ENCODE data around the gene LAMA3. TPM values are rescaled to one million over a fixed set of nuclear protein-coding genes. Genes with fewer than 3 reads are reported as not detected.

Gene LAMA3
- total RNA-seq, 2 experiments from 2014 or later: 0.07 TPM; not detected in 1

DNA sequence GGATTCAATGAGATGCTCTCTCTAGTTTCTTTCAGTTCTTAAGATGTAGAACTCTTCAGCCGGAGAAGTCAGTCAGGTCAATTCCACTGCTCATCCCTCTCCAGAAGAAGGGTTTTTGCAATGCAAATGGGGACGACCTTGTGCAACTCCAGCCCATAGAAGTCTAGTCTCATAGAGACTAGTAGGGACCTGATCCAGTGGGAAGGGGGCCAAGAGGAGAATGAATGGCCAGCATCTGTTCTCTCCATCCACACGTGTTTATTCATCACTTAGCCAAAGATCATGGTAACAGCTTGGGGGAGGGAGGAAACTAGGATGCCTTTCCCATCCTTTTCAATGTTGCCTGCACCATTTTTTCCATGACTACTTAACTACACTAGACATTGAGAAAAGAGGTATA, 120.2 kb downstream of the LAMA3 start:
- Mint-ChIP-seq H3K36me3 (no peaks in the 10 kb centered on the region), H3K4me3 (no peak overlapping the region), H3K27me3 (peaks cover 5% of the 10 kb centered on the region), H3K4me1 (ENCODE audit: low read depth) (peaks cover 6% of the 10 kb centered on the region), H3K9me3 (peaks cover 6% of the 10 kb centered on the region), H3K27ac (no peak overlapping the region)
- DNase-seq: no peak
- ChIA-PET CTCF (interaction anchor here (0.7 to 1.1 kb wide), 4 partner anchors 122 to 311 kb away, joined by 3 read pairs; no protein-coding TSS in a partner anchor), POLR2A (no interaction called here)
- intact Hi-C loops (cut with micrococcal nuclease): no loop called here

DNA sequence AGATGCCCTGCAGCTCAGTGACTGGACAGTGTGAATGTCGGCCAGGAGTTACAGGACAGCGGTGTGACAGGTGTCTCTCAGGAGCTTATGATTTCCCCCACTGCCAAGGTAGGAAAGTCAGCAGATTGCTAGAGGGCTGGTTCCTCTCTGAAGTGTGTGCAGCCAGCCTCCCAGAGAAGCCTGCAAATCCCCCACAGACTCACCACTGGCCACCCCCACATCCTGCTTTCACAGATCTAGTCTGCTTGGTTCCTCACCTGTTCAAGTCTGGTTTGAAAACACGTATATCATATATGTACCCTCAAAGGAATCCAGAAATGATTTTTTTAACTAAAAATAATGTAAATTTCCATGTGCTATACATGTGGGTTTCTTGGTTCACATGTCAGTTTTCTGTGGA, 121.1 kb downstream of the LAMA3 start:
- CTCF ChIA-PET: interaction anchor here (0.6 to 1.7 kb wide), 5 partner anchors 108 to 312 kb away, joined by 3 to 8 read pairs (median 3); no protein-coding TSS in a partner anchor
- Mint-ChIP-seq H3K27ac (no peak overlapping the region), H3K36me3 (no peaks in the 10 kb centered on the region), H3K27me3 (peaks cover 5% of the 10 kb centered on the region), H3K9me3 (peaks cover 6% of the 10 kb centered on the region), H3K4me3 (no peak overlapping the region), H3K4me1 (ENCODE audit: low read depth) (peaks cover 6% of the 10 kb centered on the region)
- peak; percentile 58 for DNase-seq
- intact Hi-C loops (cut with micrococcal nuclease): loop anchor here (5.0 kb wide), 1 partner anchor 293 kb away; no protein-coding TSS in a partner anchor
- POLR2A ChIA-PET: no interaction called here

DNA sequence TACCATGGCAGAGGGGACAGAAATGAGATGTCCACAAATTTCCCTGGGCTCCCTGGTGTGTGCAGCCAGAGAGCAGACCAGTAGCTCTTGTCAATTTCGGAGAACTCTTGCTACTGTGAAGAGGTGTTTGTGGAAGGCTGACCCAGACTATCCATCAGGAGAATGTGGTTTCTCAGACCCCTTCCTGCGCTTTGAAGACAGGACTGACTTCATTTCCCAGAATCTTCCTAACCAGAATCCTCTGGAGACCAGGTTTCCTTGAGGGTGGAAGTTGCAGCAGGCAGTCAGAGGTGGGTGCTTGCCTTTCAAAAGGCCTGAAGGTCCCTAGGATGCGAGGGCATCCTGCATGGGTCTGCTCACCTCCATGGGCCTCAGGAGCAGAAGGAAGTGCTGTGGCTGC, 121.9 kb downstream of the LAMA3 start:
- H3K4me3 Mint-ChIP-seq: no peak overlapping the region
- peaks cover 6% of the 10 kb centered on the region for H3K9me3 Mint-ChIP-seq
- H3K36me3 Mint-ChIP-seq: no peaks in the 10 kb centered on the region
- H3K4me1 Mint-ChIP-seq (ENCODE audit: low read depth): peaks cover 6% of the 10 kb centered on the region
- intact Hi-C loops (cut with micrococcal nuclease): loop anchor here (5.0 kb wide), 1 partner anchor 294 kb away; no protein-coding TSS in a partner anchor
- DNase-seq: no peak
- CTCF ChIA-PET: interaction anchor here (1.0 to 2.5 kb wide), 6 partner anchors 18 to 312 kb away, joined by 3 to 17 read pairs (median 8); no protein-coding TSS in a partner anchor
- POLR2A ChIA-PET: no interaction called here
- H3K27me3 Mint-ChIP-seq: peaks cover 5% of the 10 kb centered on the region
- H3K27ac Mint-ChIP-seq: no peak overlapping the region

DNA sequence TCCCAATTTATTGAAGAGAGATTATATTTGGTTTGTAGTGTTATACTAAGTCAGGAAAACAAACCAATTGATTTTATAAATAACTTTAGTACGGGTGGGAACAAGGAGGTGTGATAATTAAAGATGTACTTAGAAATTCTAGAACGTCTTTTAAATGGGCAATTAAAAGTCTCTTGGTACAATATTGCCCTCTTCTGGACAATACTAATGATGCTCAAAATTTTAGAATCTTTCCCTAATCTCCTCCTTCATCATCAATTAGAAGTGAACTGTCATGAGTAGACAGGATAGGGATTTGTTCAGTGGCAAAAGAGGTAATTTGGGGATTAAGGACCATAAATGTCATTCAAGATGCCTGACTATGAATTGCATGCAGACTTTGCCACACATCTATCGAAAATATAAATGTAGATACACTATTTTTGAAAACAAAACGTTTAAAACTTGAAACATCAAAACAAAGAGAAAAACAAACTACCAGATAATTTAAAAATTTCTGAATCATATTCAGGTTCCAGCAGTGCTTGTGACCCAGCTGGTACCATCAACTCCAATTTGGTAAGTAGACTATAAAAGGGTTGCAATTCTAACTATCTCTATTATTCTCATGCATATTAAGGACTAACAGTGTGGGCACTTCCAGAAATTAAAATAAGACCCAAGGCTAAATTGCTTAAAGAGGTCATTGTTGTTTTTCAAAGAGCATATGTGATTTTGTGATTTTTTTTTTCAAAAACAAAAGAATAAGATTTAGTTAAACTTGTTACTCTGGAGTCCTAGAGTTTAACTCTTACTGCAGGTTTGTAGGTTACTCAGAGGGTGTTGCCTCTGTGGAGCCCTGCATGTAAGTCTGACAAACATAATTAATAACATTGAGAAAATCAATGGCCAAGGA, 123.5 kb downstream of the LAMA3 start:
- Mint-ChIP-seq H3K4me3 (no peak overlapping the region), H3K27ac (no peak overlapping the region), H3K36me3 (no peaks in the 10 kb centered on the region), H3K27me3 (peaks cover 5% of the 10 kb centered on the region), H3K9me3 (no peaks in the 10 kb centered on the region), H3K4me1 (ENCODE audit: low read depth) (peaks cover 6% of the 10 kb centered on the region)
- ChIA-PET CTCF (interaction anchor here (0.6 to 2.5 kb wide), 7 partner anchors 13 to 311 kb away, joined by 3 to 17 read pairs (median 4); no protein-coding TSS in a partner anchor), POLR2A (no interaction called here)
- intact Hi-C loops (cut with micrococcal nuclease): loop anchor here (1.0 to 5.0 kb wide), 4 partner anchors 110 to 314 kb away; no protein-coding TSS in a partner anchor
- no peak for DNase-seq

DNA sequence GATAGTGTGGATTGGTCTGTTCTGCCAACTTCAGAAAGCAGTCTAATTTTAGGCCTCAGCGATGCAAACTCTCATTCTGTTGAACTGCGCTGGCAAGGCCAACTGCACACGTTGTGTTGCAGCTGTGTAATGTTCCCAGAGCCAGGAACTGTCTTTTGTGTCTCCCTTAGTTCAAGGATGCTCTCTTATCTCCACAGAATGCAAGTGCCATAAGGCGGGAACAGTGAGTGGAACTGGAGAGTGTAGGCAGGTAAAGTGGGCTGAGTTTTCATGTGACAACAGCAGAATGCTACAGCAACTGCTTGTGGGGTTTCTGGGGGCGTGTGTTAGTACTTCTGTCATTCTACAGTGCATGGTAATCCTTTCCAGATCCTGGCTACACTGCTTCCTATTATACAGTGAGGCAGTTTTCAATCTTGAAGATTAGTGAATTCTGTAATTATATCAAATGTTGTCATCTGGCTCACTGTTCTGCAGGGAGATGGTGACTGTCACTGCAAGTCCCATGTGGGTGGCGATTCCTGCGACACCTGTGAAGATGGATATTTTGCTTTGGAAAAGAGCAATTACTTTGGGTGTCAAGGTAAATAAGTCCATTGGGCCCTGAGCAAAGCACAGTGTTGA, 125.8 kb downstream of the LAMA3 start:
- Mint-ChIP-seq H3K4me3 (no peak overlapping the region), H3K27ac (no peak overlapping the region), H3K36me3 (no peaks in the 10 kb centered on the region), H3K27me3 (peaks cover 5% of the 10 kb centered on the region), H3K4me1 (ENCODE audit: low read depth) (peaks cover 4% of the 10 kb centered on the region), H3K9me3 (no peaks in the 10 kb centered on the region)
- POLR2A ChIA-PET: no interaction called here
- intact Hi-C loops (cut with micrococcal nuclease): loop anchor here (5.0 kb wide), 1 partner anchor 298 kb away; no protein-coding TSS in a partner anchor
- no peak for DNase-seq
- CTCF ChIA-PET: interaction anchor here (0.6 to 1.1 kb wide), 3 partner anchors 104 to 319 kb away, joined by 3 to 9 read pairs (median 6); no protein-coding TSS in a partner anchor

DNA sequence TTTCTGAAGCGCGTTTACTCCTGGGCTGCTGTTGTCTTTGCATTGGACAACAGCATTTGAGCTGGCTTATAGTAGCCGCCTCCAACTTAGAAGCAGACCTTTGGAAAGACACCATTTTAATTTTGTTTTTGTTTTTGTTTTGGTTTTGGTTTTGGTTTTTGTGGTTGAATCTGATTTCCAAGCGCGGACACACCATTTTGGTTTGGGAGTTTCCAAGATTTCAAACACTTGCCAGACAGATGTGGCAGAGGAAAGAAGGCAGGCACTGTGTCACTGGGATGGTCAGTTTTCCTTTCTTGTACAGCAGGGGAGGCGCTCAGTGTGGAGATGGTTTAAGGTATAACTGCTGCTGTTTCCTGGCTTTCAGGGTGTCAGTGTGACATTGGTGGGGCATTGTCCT, 126.8 kb downstream of the LAMA3 start:
- peaks cover 5% of the 10 kb centered on the region for H3K27me3 Mint-ChIP-seq
- H3K4me3 Mint-ChIP-seq: no peak overlapping the region
- POLR2A ChIA-PET: no interaction called here
- intact Hi-C loops (cut with micrococcal nuclease): no loop called here
- H3K27ac Mint-ChIP-seq: no peak overlapping the region
- no peak for DNase-seq
- CTCF ChIA-PET: interaction anchor here (1.3 kb wide), 1 partner anchor 103 kb away, joined by 3 read pairs; no protein-coding TSS in a partner anchor
- H3K36me3 Mint-ChIP-seq: no peaks in the 10 kb centered on the region
- no peaks in the 10 kb centered on the region for H3K4me1 Mint-ChIP-seq (ENCODE audit: low read depth)
- no peaks in the 10 kb centered on the region for H3K9me3 Mint-ChIP-seq

DNA sequence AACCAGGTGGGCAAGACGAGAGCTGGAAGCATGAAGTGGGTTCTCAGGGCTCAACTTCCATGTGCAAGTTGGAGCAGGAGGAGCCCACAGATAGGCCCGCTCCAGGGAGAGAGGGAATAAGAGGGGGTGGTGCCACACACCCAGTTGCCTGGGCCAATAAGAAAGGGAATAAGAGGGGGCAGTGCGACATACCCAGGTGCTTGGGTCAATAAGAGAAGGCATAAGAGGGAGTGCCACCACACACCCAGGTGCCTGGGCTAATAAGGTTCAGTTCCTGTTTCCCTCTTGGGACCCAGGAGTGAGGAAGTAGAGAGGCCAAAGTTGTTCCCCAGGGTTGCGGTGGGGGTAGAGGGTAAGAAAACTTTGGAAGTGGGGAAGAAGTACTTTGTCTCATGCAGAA, 127.5 kb downstream of the LAMA3 start:
- H3K4me3 Mint-ChIP-seq: no peak overlapping the region
- no peak for DNase-seq
- ChIA-PET CTCF (interaction anchor here (1.3 kb wide), 1 partner anchor 102 kb away, joined by 3 read pairs; no protein-coding TSS in a partner anchor), POLR2A (no interaction called here)
- peaks cover 2% of the 10 kb centered on the region for H3K27me3 Mint-ChIP-seq
- H3K9me3 Mint-ChIP-seq: no peaks in the 10 kb centered on the region
- intact Hi-C loops (cut with micrococcal nuclease): no loop called here
- no peaks in the 10 kb centered on the region for H3K36me3 Mint-ChIP-seq
- H3K27ac Mint-ChIP-seq: no peak overlapping the region
- no peaks in the 10 kb centered on the region for H3K4me1 Mint-ChIP-seq (ENCODE audit: low read depth)

DNA sequence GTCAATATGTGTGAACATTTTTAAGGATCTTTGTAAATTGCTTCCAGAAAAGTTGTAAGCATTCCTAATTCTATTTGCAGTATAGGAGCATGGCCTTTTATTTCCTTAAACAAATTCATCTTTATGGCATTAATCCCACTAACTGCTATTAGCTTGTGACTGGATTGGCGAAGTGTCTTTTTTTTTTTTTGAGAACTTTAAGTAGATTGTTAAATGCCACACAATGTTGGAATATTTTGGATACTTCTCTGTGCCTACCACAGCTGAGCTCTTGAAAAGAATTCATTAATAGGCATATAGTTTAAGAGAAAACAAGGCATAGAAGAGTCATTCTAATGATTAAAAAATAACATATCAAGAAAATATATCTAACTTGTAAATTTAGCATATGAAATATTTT, 129.7 kb downstream of the LAMA3 start:
- H3K27me3 Mint-ChIP-seq: peaks cover 2% of the 10 kb centered on the region
- H3K36me3 Mint-ChIP-seq: no peaks in the 10 kb centered on the region
- intact Hi-C loops (cut with micrococcal nuclease): no loop called here
- ChIA-PET POLR2A (no interaction called here), CTCF (interaction anchor here (1.3 kb wide), 1 partner anchor 99 kb away, joined by 3 read pairs; no protein-coding TSS in a partner anchor)
- H3K4me3 Mint-ChIP-seq: no peak overlapping the region
- no peaks in the 10 kb centered on the region for H3K9me3 Mint-ChIP-seq
- no peak for DNase-seq
- no peak overlapping the region for H3K27ac Mint-ChIP-seq
- no peaks in the 10 kb centered on the region for H3K4me1 Mint-ChIP-seq (ENCODE audit: low read depth)

DNA sequence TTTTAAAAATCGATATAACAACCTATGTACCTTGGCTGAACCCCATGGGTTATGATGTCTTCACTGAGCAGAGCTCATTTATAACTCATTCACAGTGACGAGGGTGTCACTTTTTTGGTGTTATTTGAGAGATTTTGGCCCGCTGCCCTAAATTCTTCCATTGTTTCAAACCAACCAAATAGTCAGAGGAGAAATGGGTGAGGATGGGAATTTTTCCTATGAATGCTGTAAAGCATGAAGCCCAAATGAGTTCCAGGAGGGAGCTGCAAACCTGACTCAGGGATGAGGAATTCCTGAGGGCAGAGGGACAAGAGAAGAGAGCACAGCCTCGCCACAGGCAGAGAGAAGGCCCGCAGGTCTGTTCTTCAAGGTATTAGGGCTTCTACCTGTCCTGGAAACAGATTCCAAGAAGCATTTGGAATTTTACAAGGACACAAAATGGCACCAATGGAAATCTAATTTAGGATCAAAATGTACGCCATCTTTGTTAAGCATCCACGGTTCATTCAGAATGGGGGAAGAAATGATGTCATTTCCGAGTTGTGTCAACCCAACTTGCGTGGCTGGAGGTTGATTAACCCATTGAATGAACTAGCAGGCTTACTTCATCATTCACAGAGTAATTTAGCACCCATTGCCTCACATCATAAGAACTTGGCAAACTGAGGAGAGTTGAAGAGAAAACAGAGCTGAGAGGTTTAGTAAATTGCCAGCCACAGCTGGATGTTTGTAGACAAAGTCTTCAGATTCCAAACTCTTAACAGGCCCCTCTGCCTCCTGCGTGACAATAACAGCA, 133.5 kb downstream of the LAMA3 start:
- Mint-ChIP-seq H3K27ac (no peak overlapping the region), H3K27me3 (peaks cover 2% of the 10 kb centered on the region), H3K9me3 (no peaks in the 10 kb centered on the region), H3K4me1 (ENCODE audit: low read depth) (peaks cover 24% of the 10 kb centered on the region), H3K36me3 (no peaks in the 10 kb centered on the region), H3K4me3 (no peak overlapping the region)
- ChIA-PET CTCF (no interaction called here), POLR2A (no interaction called here)
- intact Hi-C loops (cut with micrococcal nuclease): no loop called here
- no peak for DNase-seq

DNA sequence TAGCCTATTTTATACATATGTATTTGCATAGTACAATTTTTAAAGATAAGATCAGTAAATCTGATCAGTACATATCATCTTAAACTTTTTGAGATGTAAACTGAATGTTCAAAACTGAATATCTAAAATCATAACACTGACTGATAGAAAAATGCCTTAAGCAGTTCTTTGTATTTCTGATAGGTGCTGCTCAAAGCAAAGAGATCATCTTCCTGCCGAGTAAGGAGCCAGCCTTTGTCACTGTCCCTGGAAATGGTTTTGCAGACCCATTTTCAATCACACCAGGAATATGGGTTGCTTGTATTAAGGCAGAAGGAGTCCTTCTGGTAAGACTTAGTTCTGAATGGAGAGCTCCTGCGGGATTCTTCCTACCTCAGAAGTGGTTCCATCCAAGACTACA, 135.0 kb downstream of the LAMA3 start:
- intact Hi-C loops (cut with micrococcal nuclease): no loop called here
- no peak for DNase-seq
- CTCF ChIA-PET: interaction anchor here (0.6 to 1.2 kb wide), 2 partner anchors 11 to 95 kb away, joined by 3 read pairs; no protein-coding TSS in a partner anchor
- Mint-ChIP-seq H3K4me3 (no peak overlapping the region), H3K27ac (no peak overlapping the region), H3K27me3 (peaks cover 2% of the 10 kb centered on the region), H3K4me1 (ENCODE audit: low read depth) (peaks cover 33% of the 10 kb centered on the region), H3K36me3 (no peaks in the 10 kb centered on the region), H3K9me3 (no peaks in the 10 kb centered on the region)
- POLR2A ChIA-PET: interaction anchor here (0.7 kb wide), 1 partner anchor 14 kb away, joined by 3 read pairs; no protein-coding TSS in a partner anchor

DNA sequence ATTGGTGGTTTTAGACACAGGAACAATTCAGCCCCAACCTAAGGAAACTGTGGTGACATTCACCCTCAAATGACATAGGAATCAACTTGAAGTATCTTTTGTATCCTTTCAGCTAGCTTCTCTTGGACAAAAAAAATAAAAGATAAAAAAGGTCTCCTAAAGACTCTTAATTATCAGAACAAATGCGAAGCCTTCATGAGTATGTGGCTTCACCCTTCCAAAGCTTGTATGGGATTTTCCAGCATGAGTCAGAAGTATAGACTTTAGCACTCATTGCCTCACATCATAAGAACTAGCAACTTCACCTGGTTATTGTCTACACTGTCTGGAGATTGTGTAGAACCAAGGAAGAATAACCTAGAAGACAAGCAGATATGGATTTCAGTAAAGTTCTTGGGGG, 135.4 kb downstream of the LAMA3 start:
- CTCF ChIA-PET: interaction anchor here (0.6 to 1.3 kb wide), 4 partner anchors 13 to 473 kb away, joined by 3 to 4 read pairs (median 3); partner anchors contain the start of gene CABYR
- POLR2A ChIA-PET: interaction anchor here (0.7 kb wide), 1 partner anchor 14 kb away, joined by 3 read pairs; no protein-coding TSS in a partner anchor
- Mint-ChIP-seq H3K9me3 (no peaks in the 10 kb centered on the region), H3K27me3 (peaks cover 2% of the 10 kb centered on the region), H3K36me3 (no peaks in the 10 kb centered on the region), H3K4me3 (no peak overlapping the region), H3K27ac (no peak overlapping the region), H3K4me1 (ENCODE audit: low read depth) (peaks cover 33% of the 10 kb centered on the region)
- intact Hi-C loops (cut with micrococcal nuclease): loop anchor here (5.0 kb wide), 3 partner anchors 48 to 293 kb away; partner anchors contain the start of gene TTC39C
- DNase-seq: no peak
